Measurements from ENCODE around the gene NDUFA8.

- TF ChIP-seq POLR2A (IDR thresholded peaks at IDR 0.05; ENCODE audit: low read length) = no peak
- TF ChIP-seq GATA1 (IDR thresholded peaks at IDR 0.05; ENCODE audit: low read depth, low read length) = no peak
Measured at GRCh38 chr9:122192261-122192875, 32.8 kb upstream of the NDUFA8 start.
